MG63 (cell line): ENCODE measurements around the gene APOA4. TPM values are rescaled to one million over a fixed set of nuclear protein-coding genes. Genes with fewer than 3 reads are reported as not detected.
"Not testable (repeated sequence)": the region's sequence is repeated elsewhere in the genome, so short reads cannot be mapped to it uniquely, and the experiment has no call there.

Source experiments
- DNase-seq: peaks from one replicate; pipeline ENCODE4 v3.0.0-alpha.2; 2020
- H3K27me3 ChIP-seq: fragments of 250-450 bp; sonication (Bioruptor Pico); 2 replicates; pipeline ENCODE4 v1.5.1; 2020; ENCODE audit warnings: mild to moderate bottlenecking, moderate library complexity
- H3K36me3 ChIP-seq: fragments of 250-450 bp; sonication (Bioruptor Pico); 2 replicates; pipeline ENCODE4 v1.5.1; 2020; ENCODE audit warnings: mild to moderate bottlenecking, moderate library complexity
- H3K4me3 ChIP-seq: fragments of 250-450 bp; sonication (Bioruptor Pico); 2 replicates; pipeline ENCODE4 v1.5.1; 2020; ENCODE audit warnings: mild to moderate bottlenecking, moderate library complexity
- H3K9me3 ChIP-seq: fragments of 250-450 bp; sonication (Bioruptor Pico); 2 replicates; pipeline ENCODE4 v1.5.1; 2020; ENCODE audit warnings: mild to moderate bottlenecking, moderate library complexity
- total RNA-seq: library from RNA; depleted of rRNA; stranded (reverse); fragments of >200 nt; shearing (Covaris generic); gene quantifications from 2 replicates; pipeline ENCODE4 v1.2.3, GENCODE V29; 2014; ENCODE audit warnings: low replicate concordance

The APOA4 gene
- total RNA-seq, 1 experiment from 2014 or later = not detected

GRCh38 chr11:116825434-116825833 is 2.3 kb upstream of the APOA4 start:
- Histone ChIP-seq H3K36me3 (no peaks in the 10 kb centered on the region), H3K27me3 (no peaks in the 10 kb centered on the region), H3K4me3 (no peak overlapping the region), H3K9me3 (no peaks in the 10 kb centered on the region)
- DNase-seq = no peak

- Histone ChIP-seq H3K9me3 (no peaks in the 10 kb centered on the region), H3K27me3 (no peaks in the 10 kb centered on the region), H3K4me3 (no peak overlapping the region), H3K36me3 (no peaks in the 10 kb centered on the region)
- DNase-seq = no peak
These were observed 529 bp downstream of the APOA4 start for GRCh38 chr11:116822575-116822974.

- no peak for DNase-seq
These were observed 1.8 kb downstream of the APOA4 start for GRCh38 chr11:116821050-116821918.

GRCh38 chr11:116819049-116819448 is 4.1 kb downstream of the APOA4 start:
- no peaks in the 10 kb centered on the region for H3K36me3 ChIP-seq
- no peak for DNase-seq
- H3K27me3 ChIP-seq = no peaks in the 10 kb centered on the region
- no peak overlapping the region for H3K4me3 ChIP-seq
- no peaks in the 10 kb centered on the region for H3K9me3 ChIP-seq

More at GRCh38 chr11:116821050-116821918, 1.8 kb downstream of the APOA4 start:
- Histone ChIP-seq H3K4me3 (no peak overlapping the region), H3K36me3 (no peaks in the 10 kb centered on the region), H3K9me3 (no peaks in the 10 kb centered on the region), H3K27me3 (no peaks in the 10 kb centered on the region)

GRCh38 chr11:116814502-116814901 is 8.6 kb downstream of the APOA4 start:
- no peak for DNase-seq
- no peaks in the 10 kb centered on the region for H3K9me3 ChIP-seq
- H3K4me3 ChIP-seq = no peak overlapping the region
- H3K27me3 ChIP-seq = no peaks in the 10 kb centered on the region
- H3K36me3 ChIP-seq = no peaks in the 10 kb centered on the region

GRCh38 chr11:116813781-116814471 is 9.2 kb downstream of the APOA4 start:
- Histone ChIP-seq H3K4me3 (no peak overlapping the region), H3K27me3 (no peaks in the 10 kb centered on the region), H3K9me3 (no peaks in the 10 kb centered on the region), H3K36me3 (no peaks in the 10 kb centered on the region)
- DNase-seq = no peak

GRCh38 chr11:116813170-116813569 is 9.9 kb downstream of the APOA4 start:
- H3K9me3 ChIP-seq = no peaks in the 10 kb centered on the region
- DNase-seq = no peak
- H3K36me3 ChIP-seq = no peaks in the 10 kb centered on the region
- no peaks in the 10 kb centered on the region for H3K27me3 ChIP-seq
- no peak overlapping the region for H3K4me3 ChIP-seq

- no peaks in the 10 kb centered on the region for H3K9me3 ChIP-seq
- no peaks in the 10 kb centered on the region for H3K27me3 ChIP-seq
- H3K4me3 ChIP-seq = no peak overlapping the region
- H3K36me3 ChIP-seq = no peaks in the 10 kb centered on the region
- no peak for DNase-seq
These were observed 11.0 kb downstream of the APOA4 start for GRCh38 chr11:116812109-116812508.

GRCh38 chr11:116811194-116811593 is 11.9 kb downstream of the APOA4 start:
- Histone ChIP-seq H3K36me3 (no peaks in the 10 kb centered on the region), H3K4me3 (no peak overlapping the region), H3K27me3 (no peaks in the 10 kb centered on the region), H3K9me3 (no peaks in the 10 kb centered on the region)
- no peak for DNase-seq

- no peaks in the 10 kb centered on the region for H3K9me3 ChIP-seq
- no peaks in the 10 kb centered on the region for H3K36me3 ChIP-seq
- no peaks in the 10 kb centered on the region for H3K27me3 ChIP-seq
- no peak overlapping the region for H3K4me3 ChIP-seq
- peak; percentile 36 for DNase-seq
These were observed 14.6 kb downstream of the APOA4 start for GRCh38 chr11:116808262-116809175.

- Histone ChIP-seq H3K9me3 (no peaks in the 10 kb centered on the region), H3K27me3 (no peaks in the 10 kb centered on the region), H3K36me3 (no peaks in the 10 kb centered on the region), H3K4me3 (no peak overlapping the region)
- DNase-seq = no peak
These were observed 15.4 kb downstream of the APOA4 start for GRCh38 chr11:116807601-116808261.

- no peak for DNase-seq
- H3K36me3 ChIP-seq = no peaks in the 10 kb centered on the region
- H3K4me3 ChIP-seq = no peak overlapping the region
These were observed 19.1 kb downstream of the APOA4 start for GRCh38 chr11:116804001-116804400.

GRCh38 chr11:116801662-116802061 is 21.4 kb downstream of the APOA4 start:
- H3K36me3 ChIP-seq, H3K27me3 ChIP-seq, DNase-seq, H3K9me3 ChIP-seq, H3K4me3 ChIP-seq: not testable (repeated sequence)

More at GRCh38 chr11:116804001-116804400, 19.1 kb downstream of the APOA4 start:
- H3K9me3 ChIP-seq = no peaks in the 10 kb centered on the region
- no peaks in the 10 kb centered on the region for H3K27me3 ChIP-seq

- Histone ChIP-seq H3K4me3 (no peak overlapping the region), H3K9me3 (no peaks in the 10 kb centered on the region), H3K36me3 (no peaks in the 10 kb centered on the region), H3K27me3 (no peaks in the 10 kb centered on the region)
- no peak for DNase-seq
These were observed 22.5 kb downstream of the APOA4 start for GRCh38 chr11:116800610-116801009.

- no peak for DNase-seq
- H3K36me3 ChIP-seq = no peaks in the 10 kb centered on the region
These were observed 24.7 kb downstream of the APOA4 start for GRCh38 chr11:116798368-116798767.

GRCh38 chr11:116797816-116798215 is 25.3 kb downstream of the APOA4 start:
- Histone ChIP-seq H3K36me3 (no peaks in the 10 kb centered on the region), H3K27me3 (no peaks in the 10 kb centered on the region), H3K4me3 (no peak overlapping the region), H3K9me3 (no peaks in the 10 kb centered on the region)
- no peak for DNase-seq

More at GRCh38 chr11:116798368-116798767, 24.7 kb downstream of the APOA4 start:
- no peak overlapping the region for H3K4me3 ChIP-seq
- H3K27me3 ChIP-seq = no peaks in the 10 kb centered on the region
- H3K9me3 ChIP-seq = no peaks in the 10 kb centered on the region
